ENCODE data around the gene CD9. TPM values are rescaled to one million over a fixed set of nuclear protein-coding genes. Genes with fewer than 3 reads are reported as not detected.

The CD9 gene
- total RNA-seq, 1 donor = 26.4 TPM

GRCh38 chr12:6262211-6262610, 62.0 kb downstream of the CD9 start:
- Histone ChIP-seq H3K27me3 (ENCODE audit: insufficient read depth, low read length) (no peaks in the 10 kb centered on the region), H3K4me3 (ENCODE audit: low read length) (no peak overlapping the region), H3K4me1 (ENCODE audit: insufficient read depth, low read length) (no peaks in the 10 kb centered on the region)

GRCh38 chr12:6262623-6263022, 62.4 kb downstream of the CD9 start:
- H3K4me1 ChIP-seq (ENCODE audit: insufficient read depth, low read length) = no peaks in the 10 kb centered on the region
- H3K4me3 ChIP-seq (ENCODE audit: low read length) = no peak overlapping the region
- no peaks in the 10 kb centered on the region for H3K9me3 ChIP-seq (ENCODE audit: low read depth, low read length)
- no peaks in the 10 kb centered on the region for H3K27me3 ChIP-seq (ENCODE audit: insufficient read depth, low read length)

More at GRCh38 chr12:6262211-6262610, 62.0 kb downstream of the CD9 start:
- no peaks in the 10 kb centered on the region for H3K9me3 ChIP-seq (ENCODE audit: low read depth, low read length)

DNA sequence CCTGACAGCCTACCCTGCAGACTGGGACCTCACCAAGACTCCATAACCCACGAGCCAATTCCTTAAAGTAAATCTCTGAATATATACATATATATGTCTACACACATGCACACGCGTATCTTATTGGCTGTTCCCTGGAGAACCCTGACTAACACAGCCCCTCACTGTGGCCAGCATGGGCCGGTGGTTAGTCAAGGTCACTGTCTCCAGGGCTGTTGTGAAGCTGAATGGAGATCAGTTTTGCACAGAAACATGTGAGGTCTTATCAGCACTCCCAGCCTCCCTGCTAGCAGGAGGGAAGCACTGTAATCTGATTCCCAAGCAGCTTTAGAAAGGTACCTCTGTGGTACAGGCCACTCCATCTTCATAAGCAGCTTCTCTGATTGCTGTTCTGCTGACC, 63.7 kb downstream of the CD9 start:
- H3K4me1 ChIP-seq (ENCODE audit: insufficient read depth, low read length) = no peaks in the 10 kb centered on the region
- no peaks in the 10 kb centered on the region for H3K9me3 ChIP-seq (ENCODE audit: low read depth, low read length)
- H3K4me3 ChIP-seq (ENCODE audit: low read length) = no peak overlapping the region
- H3K27me3 ChIP-seq (ENCODE audit: insufficient read depth, low read length) = no peaks in the 10 kb centered on the region

- H3K4me1 ChIP-seq (ENCODE audit: insufficient read depth, low read length) = no peaks in the 10 kb centered on the region
- H3K9me3 ChIP-seq (ENCODE audit: low read depth, low read length) = no peaks in the 10 kb centered on the region
- H3K4me3 ChIP-seq (ENCODE audit: low read length) = no peak overlapping the region
- no peaks in the 10 kb centered on the region for H3K27me3 ChIP-seq (ENCODE audit: insufficient read depth, low read length)
Measured at GRCh38 chr12:6264402-6265037, 64.3 kb downstream of the CD9 start.

GRCh38 chr12:6265038-6265405, 64.8 kb downstream of the CD9 start:
- Histone ChIP-seq H3K27me3 (ENCODE audit: insufficient read depth, low read length) (no peaks in the 10 kb centered on the region), H3K4me1 (ENCODE audit: insufficient read depth, low read length) (no peaks in the 10 kb centered on the region), H3K4me3 (ENCODE audit: low read length) (no peak overlapping the region), H3K9me3 (ENCODE audit: low read depth, low read length) (no peaks in the 10 kb centered on the region)

DNA sequence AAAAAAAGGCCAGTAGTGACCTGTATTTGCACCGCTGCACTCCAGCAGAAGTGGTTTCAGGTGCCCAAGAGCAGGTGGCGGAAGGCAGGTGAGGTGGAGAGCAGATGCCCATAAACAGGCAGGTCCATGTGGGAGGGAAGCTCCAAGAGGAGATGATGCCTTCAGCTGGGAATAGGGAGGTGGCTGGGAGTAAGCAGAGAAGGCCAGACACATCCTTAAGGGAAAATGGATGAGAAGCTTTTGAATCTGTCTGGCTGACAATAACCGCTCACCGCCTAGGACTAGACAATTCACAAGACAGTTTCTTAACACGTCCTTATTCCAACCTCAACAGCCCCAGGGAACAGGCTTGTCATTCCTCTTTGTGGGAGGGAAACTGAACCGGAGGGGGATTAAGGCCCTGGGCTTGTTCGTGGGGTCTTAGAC, 66.4 kb downstream of the CD9 start:
- Histone ChIP-seq H3K9me3 (ENCODE audit: low read depth, low read length) (no peaks in the 10 kb centered on the region), H3K27me3 (ENCODE audit: insufficient read depth, low read length) (no peaks in the 10 kb centered on the region), H3K4me1 (ENCODE audit: insufficient read depth, low read length) (no peaks in the 10 kb centered on the region), H3K4me3 (ENCODE audit: low read length) (no peak overlapping the region)

- Histone ChIP-seq H3K4me3 (ENCODE audit: low read length) (no peak overlapping the region), H3K27me3 (ENCODE audit: insufficient read depth, low read length) (no peaks in the 10 kb centered on the region), H3K9me3 (ENCODE audit: low read depth, low read length) (no peaks in the 10 kb centered on the region)
Measured at GRCh38 chr12:6266971-6267721, 66.9 kb downstream of the CD9 start.

GRCh38 chr12:6268484-6269157, 68.4 kb downstream of the CD9 start:
- H3K4me3 ChIP-seq (ENCODE audit: low read length) = no peak overlapping the region
- H3K4me1 ChIP-seq (ENCODE audit: insufficient read depth, low read length) = no peaks in the 10 kb centered on the region
- no peaks in the 10 kb centered on the region for H3K27me3 ChIP-seq (ENCODE audit: insufficient read depth, low read length)
- no peaks in the 10 kb centered on the region for H3K9me3 ChIP-seq (ENCODE audit: low read depth, low read length)

More at GRCh38 chr12:6266971-6267721, 66.9 kb downstream of the CD9 start:
- no peaks in the 10 kb centered on the region for H3K4me1 ChIP-seq (ENCODE audit: insufficient read depth, low read length)

- Histone ChIP-seq H3K4me3 (ENCODE audit: low read length) (no peak overlapping the region), H3K27me3 (ENCODE audit: insufficient read depth, low read length) (no peaks in the 10 kb centered on the region), H3K9me3 (ENCODE audit: low read depth, low read length) (no peaks in the 10 kb centered on the region), H3K4me1 (ENCODE audit: insufficient read depth, low read length) (no peaks in the 10 kb centered on the region)
Measured at GRCh38 chr12:6269986-6270385, 69.8 kb downstream of the CD9 start.

GRCh38 chr12:6271281-6271680, 71.1 kb downstream of the CD9 start:
- H3K4me1 ChIP-seq (ENCODE audit: insufficient read depth, low read length) = no peaks in the 10 kb centered on the region

DNA sequence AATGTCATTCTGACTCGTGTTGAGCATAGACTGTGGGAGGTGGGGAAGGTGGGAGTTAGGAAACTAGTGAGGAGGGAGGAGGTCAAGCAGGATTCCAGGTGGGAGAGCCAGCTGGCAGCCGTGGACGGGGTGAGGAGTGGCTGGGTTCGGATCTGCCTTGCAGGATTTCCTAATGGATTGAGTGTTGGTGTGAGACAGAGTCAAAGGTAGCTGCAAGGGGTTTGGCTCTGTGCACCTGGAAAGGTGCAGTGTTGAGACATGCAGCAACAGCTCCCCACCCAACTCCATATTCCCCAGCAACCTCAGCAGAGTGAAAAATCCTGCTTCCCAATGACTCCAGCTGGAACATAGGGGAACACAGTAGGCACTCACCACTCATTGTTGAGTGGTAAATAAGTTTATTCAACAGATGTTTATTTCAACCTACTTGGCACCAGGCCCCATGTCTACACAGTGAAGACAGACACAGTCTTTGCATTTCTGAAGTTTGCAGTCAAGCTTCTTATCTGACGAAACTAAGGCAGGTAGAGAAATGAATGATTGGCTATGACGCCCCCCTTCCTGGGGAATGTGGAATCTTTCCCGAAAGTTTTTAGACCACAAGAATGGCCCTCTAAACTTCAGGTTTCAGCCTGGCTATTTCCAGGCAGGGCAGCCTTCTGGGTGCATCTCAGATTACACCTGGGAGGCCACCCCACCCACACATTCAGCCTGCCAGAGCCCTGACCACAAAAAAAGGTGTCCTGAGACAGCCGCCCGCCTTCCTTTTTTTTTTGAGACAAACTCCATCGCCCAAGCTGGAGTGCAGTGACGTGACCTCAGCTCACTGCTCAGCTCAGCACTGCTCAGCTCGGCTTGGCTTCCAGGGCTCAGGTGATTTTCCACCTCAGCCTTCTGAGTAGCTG, 72.4 kb downstream of the CD9 start:
- Histone ChIP-seq H3K9me3 (ENCODE audit: low read depth, low read length) (no peaks in the 10 kb centered on the region), H3K27me3 (ENCODE audit: insufficient read depth, low read length) (peaks cover 7% of the 10 kb centered on the region), H3K4me3 (ENCODE audit: low read length) (no peak overlapping the region), H3K4me1 (ENCODE audit: insufficient read depth, low read length) (no peaks in the 10 kb centered on the region)

More at GRCh38 chr12:6271281-6271680, 71.1 kb downstream of the CD9 start:
- Histone ChIP-seq H3K9me3 (ENCODE audit: low read depth, low read length) (no peaks in the 10 kb centered on the region), H3K4me3 (ENCODE audit: low read length) (no peak overlapping the region), H3K27me3 (ENCODE audit: insufficient read depth, low read length) (peaks cover 2% of the 10 kb centered on the region)

GRCh38 chr12:6273205-6273540, 73.0 kb downstream of the CD9 start:
- no peak overlapping the region for H3K4me3 ChIP-seq (ENCODE audit: low read length)
- peaks cover 14% of the 10 kb centered on the region for H3K27me3 ChIP-seq (ENCODE audit: insufficient read depth, low read length)

DNA sequence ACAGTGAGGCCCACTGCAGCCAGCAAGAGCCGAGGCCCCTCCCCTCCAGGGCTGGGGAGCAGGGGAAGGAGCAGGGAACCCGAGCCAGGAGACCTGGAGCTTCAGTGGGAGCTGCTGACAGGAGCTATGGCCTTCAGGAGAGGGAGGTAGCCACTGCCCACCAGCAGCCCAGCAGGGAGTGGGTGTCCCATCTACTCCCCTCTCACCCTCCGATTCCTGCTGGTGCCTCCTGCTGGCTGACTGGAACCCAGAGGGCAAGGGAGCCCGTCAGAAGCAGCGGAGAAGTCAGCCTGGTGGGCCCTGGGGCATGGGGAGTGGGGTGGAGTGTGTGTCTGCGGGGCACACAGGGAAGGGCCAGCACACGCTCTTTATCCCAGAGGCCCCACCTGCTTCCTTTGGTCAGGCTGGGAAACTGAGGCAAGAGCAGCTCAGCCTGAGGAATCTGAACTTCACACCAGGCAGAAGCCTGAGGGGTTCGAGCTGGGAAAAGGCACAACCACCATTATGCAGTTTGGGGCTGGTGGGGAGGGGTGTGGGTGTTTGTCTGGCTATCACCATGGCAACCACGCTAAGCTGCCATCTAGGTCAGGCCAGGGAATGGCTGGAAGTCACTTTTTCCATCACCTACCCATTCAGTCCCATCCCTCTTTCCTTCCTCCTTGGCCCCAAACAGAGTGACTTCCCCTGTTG, 73.5 kb downstream of the CD9 start:
- Histone ChIP-seq H3K27me3 (ENCODE audit: insufficient read depth, low read length) (peaks cover 15% of the 10 kb centered on the region), H3K9me3 (ENCODE audit: low read depth, low read length) (no peaks in the 10 kb centered on the region), H3K4me3 (ENCODE audit: low read length) (no peak overlapping the region), H3K4me1 (ENCODE audit: insufficient read depth, low read length) (peaks cover 7% of the 10 kb centered on the region)

More at GRCh38 chr12:6273205-6273540, 73.0 kb downstream of the CD9 start:
- peaks cover 4% of the 10 kb centered on the region for H3K4me1 ChIP-seq (ENCODE audit: insufficient read depth, low read length)
- H3K9me3 ChIP-seq (ENCODE audit: low read depth, low read length) = no peaks in the 10 kb centered on the region
